ENCODE results near the gene REC8. TPM values are rescaled to one million over a fixed set of nuclear protein-coding genes. Genes with fewer than 3 reads are reported as not detected.
"Not testable (repeated sequence)": the region's sequence is repeated elsewhere in the genome, so short reads cannot be mapped to it uniquely, and the experiment has no call there.

Gene REC8
- total RNA-seq, 2 experiments from 2014 or later = 52.9 to 92.8 TPM

DNA sequence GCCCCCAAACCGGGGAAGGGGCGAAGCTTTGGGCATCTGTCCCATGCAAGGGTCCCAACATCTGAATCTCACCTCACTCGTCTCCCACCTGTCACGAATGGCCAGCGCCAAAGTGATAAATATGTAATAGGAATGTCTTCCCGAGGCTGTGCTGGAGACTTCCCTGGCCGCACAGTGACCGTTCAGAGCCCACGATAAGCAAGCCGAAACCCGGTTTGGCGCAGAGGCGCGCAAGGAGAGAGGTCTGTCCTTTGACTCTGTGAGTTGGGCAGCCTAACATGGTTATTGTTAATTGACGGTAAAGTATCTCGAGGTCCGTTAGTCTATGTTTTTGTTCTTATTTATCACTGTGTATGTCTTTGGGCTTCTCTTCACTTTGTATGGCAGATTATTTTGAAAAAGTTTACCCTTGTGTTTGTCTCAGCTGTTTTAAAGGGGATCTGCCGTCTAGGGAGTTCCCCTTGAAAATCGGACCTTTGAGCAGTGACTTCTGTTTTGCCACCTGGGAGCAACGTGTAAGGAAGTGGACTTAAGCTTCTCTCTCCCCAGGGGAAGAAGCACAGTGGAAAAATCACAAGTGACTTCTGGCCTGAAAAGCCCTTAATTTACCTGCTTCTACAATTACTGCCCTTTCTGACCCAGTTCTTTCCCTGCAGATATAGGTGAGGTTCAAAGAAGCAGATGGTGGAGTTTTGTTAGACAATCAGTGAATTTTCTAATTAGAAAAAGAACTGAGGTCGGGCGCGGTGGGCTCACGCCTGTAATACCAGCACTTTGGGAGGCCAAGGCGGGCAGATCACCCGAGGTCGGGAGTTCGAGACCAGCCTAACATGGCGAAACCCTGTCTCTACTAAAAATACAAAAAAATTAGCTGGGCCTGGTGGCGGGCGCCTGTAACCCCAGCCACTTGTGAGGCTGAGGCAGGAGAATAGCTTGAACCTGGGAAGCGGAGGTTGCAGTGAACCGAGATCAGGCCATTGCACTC lies 24.5 kb downstream of the REC8 start:
- CTCF ChIA-PET = interaction anchor here (0.9 to 2.2 kb wide), 10 partner anchors 14 to 234 kb away, joined by 3 to 14 read pairs (median 6); partner anchors contain the start of genes CHMP4A, CIDEB, IRF9 and KHNYN
- Mint-ChIP-seq H3K27ac (peak overlapping the region; percentile 95), H3K36me3 (peaks cover 46% of the 10 kb centered on the region), H3K27me3 (no peaks in the 10 kb centered on the region), H3K4me3 (peak overlapping the region; percentile 89), H3K4me1 (peaks cover 55% of the 10 kb centered on the region), H3K9me3 (ENCODE audit: low read depth) (peaks cover 3% of the 10 kb centered on the region)
- no peak for DNase-seq
- peak; percentile 20 for ATAC-seq

DNA sequence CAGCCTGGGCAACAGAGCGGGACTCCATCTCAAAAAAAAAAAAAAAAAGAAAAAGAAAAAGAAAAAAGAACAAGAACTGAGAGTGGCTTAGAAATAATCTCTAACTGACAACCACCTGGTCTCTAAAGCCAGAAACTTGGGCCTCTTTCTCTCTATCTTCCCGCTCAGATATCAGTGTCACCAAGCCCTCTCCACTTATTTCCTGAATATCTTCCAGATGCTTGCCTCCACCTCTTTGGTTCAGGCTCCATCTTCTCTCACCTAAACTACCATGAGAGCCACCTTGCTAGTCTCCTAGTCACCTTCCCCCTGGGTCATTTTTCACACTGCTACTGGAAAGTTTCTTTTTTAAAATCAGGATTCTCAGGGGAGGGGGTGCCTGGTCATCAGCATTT lies 25.2 kb downstream of the REC8 start:
- peaks cover 50% of the 10 kb centered on the region for H3K4me1 Mint-ChIP-seq
- peak overlapping the region; percentile 54 for H3K4me3 Mint-ChIP-seq
- no peaks in the 10 kb centered on the region for H3K27me3 Mint-ChIP-seq
- H3K36me3 Mint-ChIP-seq = peaks cover 48% of the 10 kb centered on the region
- peaks cover 6% of the 10 kb centered on the region for H3K9me3 Mint-ChIP-seq (ENCODE audit: low read depth)
- no peak for ATAC-seq
- CTCF ChIA-PET = interaction anchor here (1.7 to 2.0 kb wide), 2 partner anchors 36 to 74 kb away, joined by 6 to 14 read pairs; partner anchors contain the start of genes IRF9 and RABGGTA
- no peak for DNase-seq
- peak overlapping the region; percentile 80 for H3K27ac Mint-ChIP-seq

- Mint-ChIP-seq H3K36me3 (peaks cover 52% of the 10 kb centered on the region), H3K4me3 (no peak overlapping the region), H3K27ac (no peak overlapping the region), H3K27me3 (no peaks in the 10 kb centered on the region), H3K9me3 (ENCODE audit: low read depth) (peaks cover 11% of the 10 kb centered on the region), H3K4me1 (peaks cover 37% of the 10 kb centered on the region)
- DNase-seq (no peak), ATAC-seq (no peak)
- CTCF ChIA-PET = interaction anchor here (1.0 kb wide), 1 partner anchor 43 kb away, joined by 3 read pairs; the partner anchor contains the start of gene TINF2
These were observed 27.1 kb downstream of the REC8 start for GRCh38 chr14:24198814-24199524.

DNA sequence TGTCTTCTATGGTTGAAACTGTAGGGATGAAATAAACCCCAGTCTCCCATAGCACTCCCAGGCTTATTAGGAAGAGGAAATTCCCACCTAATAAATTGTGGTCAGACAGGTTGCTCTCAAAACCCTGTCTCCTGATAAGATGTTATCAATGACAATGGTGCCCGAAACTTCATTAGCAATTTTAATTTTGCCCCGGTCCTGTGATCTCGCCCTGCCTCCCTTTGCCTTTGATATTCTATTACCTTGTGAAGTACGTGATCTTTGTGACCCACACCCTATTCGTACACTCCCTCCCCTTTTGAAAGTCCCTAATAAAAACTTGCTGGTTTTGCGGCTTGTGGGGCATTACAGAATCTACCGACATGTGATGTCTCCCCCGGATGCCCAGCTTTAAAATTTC lies 30.7 kb downstream of the REC8 start:
- CTCF ChIA-PET = interaction anchor here (0.9 kb wide), 2 partner anchors 9 to 108 kb away, joined by 3 to 4 read pairs; no protein-coding TSS in a partner anchor
- Mint-ChIP-seq H3K36me3 (peaks cover 76% of the 10 kb centered on the region), H3K9me3 (ENCODE audit: low read depth) (peaks cover 11% of the 10 kb centered on the region), H3K4me1 (peaks cover 23% of the 10 kb centered on the region)
- DNase-seq, H3K27ac Mint-ChIP-seq, ATAC-seq, H3K27me3 Mint-ChIP-seq, H3K4me3 Mint-ChIP-seq: not testable (repeated sequence)

DNA sequence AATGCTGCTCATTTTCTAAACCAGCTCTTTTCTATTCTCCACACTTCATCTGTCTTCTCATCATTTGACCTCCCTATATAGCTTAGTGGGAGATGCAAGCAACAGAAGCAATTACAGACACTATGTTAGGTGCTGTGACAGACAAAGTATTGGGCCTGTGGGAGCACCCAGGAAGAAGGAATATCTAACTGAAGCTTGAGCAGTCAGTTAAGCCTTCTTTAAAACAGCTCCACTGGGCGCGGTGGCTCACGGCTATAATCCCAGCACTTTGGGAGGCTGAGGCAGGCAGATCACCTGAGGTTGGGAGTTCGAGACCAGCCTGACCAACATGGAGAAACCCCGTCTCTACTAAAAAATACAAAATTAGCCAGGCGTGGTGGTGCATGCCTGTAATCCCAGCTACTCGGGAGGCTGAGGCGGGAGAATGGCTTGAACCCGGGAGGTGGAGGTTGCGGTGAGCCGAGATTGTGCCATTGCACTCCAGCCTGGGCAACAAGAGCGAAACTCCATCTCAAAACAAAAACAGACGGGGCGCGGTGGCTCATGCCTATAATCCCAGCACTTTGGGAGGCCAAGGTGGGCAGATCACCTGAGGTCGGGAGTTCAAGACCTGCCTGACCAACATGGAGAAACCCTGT lies 31.5 kb downstream of the REC8 start:
- Mint-ChIP-seq H3K4me1 (peaks cover 20% of the 10 kb centered on the region), H3K36me3 (peaks cover 80% of the 10 kb centered on the region), H3K9me3 (ENCODE audit: low read depth) (peaks cover 11% of the 10 kb centered on the region)
- not testable (repeated sequence) for DNase-seq, ATAC-seq, H3K27ac Mint-ChIP-seq, H3K27me3 Mint-ChIP-seq, H3K4me3 Mint-ChIP-seq
- CTCF ChIA-PET = interaction anchor here (0.9 kb wide), 2 partner anchors 9 to 107 kb away, joined by 3 to 4 read pairs; no protein-coding TSS in a partner anchor

DNA sequence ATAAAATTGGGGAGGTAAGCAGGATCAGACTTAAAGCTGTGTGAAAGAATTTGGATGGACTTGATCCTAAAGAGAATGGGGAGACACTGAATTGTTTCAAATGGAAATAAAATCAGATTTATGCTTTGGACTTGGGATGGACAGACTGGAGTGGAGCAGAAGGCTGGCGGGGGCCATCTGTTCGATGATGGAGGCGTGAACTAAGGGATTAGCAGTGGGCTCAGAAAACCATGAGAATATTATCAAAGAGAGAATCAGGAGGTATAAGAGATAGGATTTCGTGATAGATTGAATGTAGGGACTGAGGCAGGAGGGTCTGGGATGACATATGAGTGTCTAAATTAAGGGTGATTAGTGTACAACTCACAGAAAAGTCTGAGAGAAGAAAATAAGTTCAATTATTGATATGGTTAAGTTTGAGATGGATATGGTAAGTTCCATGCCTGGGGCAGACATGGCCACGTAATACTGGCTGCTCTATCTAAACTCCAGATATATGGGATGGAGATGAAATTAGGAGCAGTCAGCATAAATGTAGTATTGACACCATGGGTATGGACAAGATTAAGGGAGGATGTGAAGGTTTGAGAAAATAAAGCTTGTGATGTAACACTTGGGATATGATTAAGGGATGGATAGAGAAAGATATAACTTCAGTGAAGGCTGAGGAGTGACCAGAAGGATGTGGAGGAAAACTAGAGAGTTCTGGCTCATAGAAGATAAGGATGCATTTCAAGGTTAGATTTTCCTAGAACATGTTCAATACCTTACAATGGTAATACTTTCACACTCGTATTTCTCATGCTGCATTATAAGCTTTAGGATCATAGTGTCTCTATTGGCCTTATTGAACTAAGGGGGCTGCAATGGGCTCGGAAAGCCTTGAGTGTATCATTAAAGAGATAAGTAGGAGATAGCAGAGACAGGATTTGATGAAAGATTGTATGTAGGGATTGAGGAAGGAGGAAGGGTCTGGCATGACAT lies 32.6 kb downstream of the REC8 start:
- Mint-ChIP-seq H3K9me3 (ENCODE audit: low read depth) (peaks cover 10% of the 10 kb centered on the region), H3K27ac (no peak overlapping the region), H3K4me1 (peaks cover 11% of the 10 kb centered on the region), H3K4me3 (no peak overlapping the region), H3K36me3 (peaks cover 77% of the 10 kb centered on the region), H3K27me3 (no peaks in the 10 kb centered on the region)
- DNase-seq (no peak), ATAC-seq (no peak)
- CTCF ChIA-PET = no interaction called here

DNA sequence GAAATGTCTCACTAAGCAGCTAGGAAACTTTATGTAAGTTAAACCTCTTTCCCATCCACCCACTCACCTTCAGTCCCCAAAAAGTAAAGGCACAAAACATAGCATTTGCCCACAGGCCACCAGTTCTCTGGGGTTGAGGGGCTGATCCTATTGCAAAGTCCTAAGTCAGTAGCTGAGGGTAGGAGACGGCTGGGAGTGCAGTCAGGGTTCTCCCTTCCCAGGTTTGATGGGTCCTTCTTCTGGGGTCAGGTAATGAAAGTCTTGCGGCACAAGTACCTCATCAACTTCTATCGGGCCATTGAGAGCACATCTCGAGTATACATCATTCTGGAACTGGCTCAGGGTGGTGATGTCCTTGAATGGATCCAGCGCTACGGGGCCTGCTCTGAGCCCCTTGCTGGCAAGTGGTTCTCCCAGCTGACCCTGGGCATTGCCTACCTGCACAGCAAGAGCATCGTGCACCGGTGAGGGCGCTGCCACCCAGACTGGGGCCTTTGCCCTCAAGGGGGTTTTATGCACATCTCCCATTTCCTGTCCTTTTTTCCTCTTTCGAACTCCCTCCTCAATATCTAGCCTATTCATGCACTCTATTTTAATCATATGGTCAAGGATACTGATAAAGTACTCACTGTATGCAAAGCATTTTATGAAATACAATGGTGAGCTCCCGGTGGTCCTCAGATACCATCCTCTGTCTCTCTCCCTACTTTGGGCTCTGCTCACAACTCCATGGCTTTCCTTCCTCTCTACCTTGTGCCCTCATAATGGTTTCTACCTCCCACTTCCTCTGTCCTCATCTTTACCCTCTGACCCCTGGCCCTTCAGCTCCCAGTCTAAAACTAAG lies 34.6 kb downstream of the REC8 start:
- H3K27ac Mint-ChIP-seq = no peak overlapping the region
- no peaks in the 10 kb centered on the region for H3K27me3 Mint-ChIP-seq
- peaks cover 7% of the 10 kb centered on the region for H3K9me3 Mint-ChIP-seq (ENCODE audit: low read depth)
- CTCF ChIA-PET = interaction anchor here (0.8 to 1.1 kb wide), 2 partner anchors 10 to 65 kb away, joined by 3 read pairs; partner anchors contain the start of genes MDP1 and RABGGTA
- DNase-seq = no peak
- no peak for ATAC-seq
- H3K4me3 Mint-ChIP-seq = no peak overlapping the region
- peaks cover 77% of the 10 kb centered on the region for H3K36me3 Mint-ChIP-seq
- H3K4me1 Mint-ChIP-seq = peaks cover 14% of the 10 kb centered on the region

DNA sequence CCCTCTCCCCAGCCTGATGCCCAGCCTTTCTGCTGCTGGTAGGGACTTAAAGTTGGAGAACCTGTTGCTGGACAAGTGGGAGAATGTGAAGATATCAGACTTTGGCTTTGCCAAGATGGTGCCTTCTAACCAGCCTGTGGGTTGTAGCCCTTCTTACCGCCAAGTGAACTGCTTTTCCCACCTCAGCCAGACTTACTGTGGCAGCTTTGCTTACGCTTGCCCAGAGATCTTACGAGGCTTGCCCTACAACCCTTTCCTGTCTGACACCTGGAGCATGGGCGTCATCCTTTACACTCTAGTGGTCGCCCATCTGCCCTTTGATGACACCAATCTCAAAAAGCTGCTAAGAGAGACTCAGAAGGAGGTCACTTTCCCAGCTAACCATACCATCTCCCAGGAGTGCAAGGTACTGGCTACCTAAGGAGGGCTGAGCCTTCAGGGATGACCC lies 35.2 kb downstream of the REC8 start:
- peaks cover 75% of the 10 kb centered on the region for H3K36me3 Mint-ChIP-seq
- no peak overlapping the region for H3K4me3 Mint-ChIP-seq
- no peak overlapping the region for H3K27ac Mint-ChIP-seq
- H3K9me3 Mint-ChIP-seq (ENCODE audit: low read depth) = peaks cover 5% of the 10 kb centered on the region
- ATAC-seq (no peak), DNase-seq (no peak)
- H3K4me1 Mint-ChIP-seq = peaks cover 19% of the 10 kb centered on the region
- CTCF ChIA-PET = interaction anchor here (1.1 kb wide), 1 partner anchor 65 kb away, joined by 3 read pairs; the partner anchor contains the start of gene RABGGTA
- H3K27me3 Mint-ChIP-seq = no peaks in the 10 kb centered on the region

DNA sequence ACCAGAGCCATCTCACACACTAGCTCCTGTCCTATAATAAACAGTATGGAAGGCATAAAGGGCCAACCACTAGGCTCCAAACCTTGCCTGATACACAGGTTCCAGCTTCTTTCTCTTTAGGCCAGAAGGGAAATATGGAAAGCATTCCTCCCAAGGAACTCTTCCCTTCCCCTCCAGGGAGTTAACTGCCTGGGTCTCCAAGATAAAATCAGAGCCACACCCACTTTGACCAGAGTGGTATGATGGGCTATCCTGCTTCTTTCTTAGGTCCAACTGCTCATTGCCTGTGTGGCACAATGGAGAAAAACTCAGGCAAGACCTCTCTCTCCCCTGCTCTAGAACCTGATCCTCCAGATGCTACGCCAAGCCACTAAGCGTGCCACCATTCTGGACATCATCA lies 35.7 kb downstream of the REC8 start:
- ATAC-seq (no peak), DNase-seq (no peak)
- Mint-ChIP-seq H3K36me3 (peaks cover 70% of the 10 kb centered on the region), H3K4me1 (peaks cover 22% of the 10 kb centered on the region), H3K27me3 (no peaks in the 10 kb centered on the region), H3K4me3 (no peak overlapping the region), H3K9me3 (ENCODE audit: low read depth) (peaks cover 4% of the 10 kb centered on the region), H3K27ac (no peak overlapping the region)
- CTCF ChIA-PET = interaction anchor here (1.1 kb wide), 1 partner anchor 64 kb away, joined by 3 read pairs; the partner anchor contains the start of gene RABGGTA

DNA sequence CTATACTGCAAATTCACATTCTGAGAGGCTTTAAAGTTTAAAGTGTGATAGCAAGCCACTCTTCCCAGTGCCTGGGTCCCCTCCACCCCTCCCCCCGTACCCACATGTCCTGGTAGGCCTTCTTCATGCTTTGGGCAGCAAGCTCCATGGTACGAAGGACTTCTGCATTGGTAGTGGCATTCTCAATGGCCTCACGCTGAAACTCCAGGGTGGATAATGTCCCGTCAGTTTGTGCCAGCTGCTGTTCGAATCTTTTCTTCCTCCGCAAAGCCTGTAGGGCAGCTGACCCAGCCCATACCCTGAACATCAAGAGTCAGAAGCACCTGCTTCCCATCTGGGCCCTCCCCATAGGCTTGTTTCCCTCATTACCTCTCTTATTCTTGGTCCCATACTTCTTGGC lies 39.4 kb downstream of the REC8 start:
- Mint-ChIP-seq H3K27ac (peak overlapping the region; percentile 99), H3K4me1 (peaks cover 47% of the 10 kb centered on the region), H3K27me3 (no peaks in the 10 kb centered on the region), H3K36me3 (peaks cover 51% of the 10 kb centered on the region), H3K4me3 (peak overlapping the region; percentile 99), H3K9me3 (ENCODE audit: low read depth) (no peaks in the 10 kb centered on the region)
- CTCF ChIA-PET = interaction anchor here (1.0 to 5.8 kb wide), 3 partner anchors 8 to 87 kb away, joined by 4 to 41 read pairs (median 17); partner anchors contain the start of genes DHRS1, IRF9 and NOP9
- DNase-seq (no peak), ATAC-seq (no peak)
